ENCODE measurements around the gene NDUFS8.

NDUFS8 gene

GRCh38 chr11:68049509-68050370 is 19.3 kb downstream of the NDUFS8 start:
- peak; percentile 43 for DNase-seq (ENCODE audit: low spot score)

- peak; percentile 52 for DNase-seq (ENCODE audit: low spot score)
These were observed 19.9 kb downstream of the NDUFS8 start for GRCh38 chr11:68050371-68050841.

GRCh38 chr11:68051191-68052136 is 21.0 kb downstream of the NDUFS8 start:
- DNase-seq (ENCODE audit: low spot score): peak; percentile 74

GRCh38 chr11:68052137-68052873 is 21.8 kb downstream of the NDUFS8 start:
- peak; percentile 43 for DNase-seq (ENCODE audit: low spot score)

GRCh38 chr11:68053117-68053516 is 22.6 kb downstream of the NDUFS8 start:
- peak; percentile 44 for DNase-seq (ENCODE audit: low spot score)

- DNase-seq (ENCODE audit: low spot score): no peak
These were observed 23.7 kb downstream of the NDUFS8 start for GRCh38 chr11:68053981-68054812.

- DNase-seq (ENCODE audit: low spot score): no peak
These were observed 26.1 kb downstream of the NDUFS8 start for GRCh38 chr11:68056317-68057285.

- no peak for DNase-seq (ENCODE audit: low spot score)
These were observed 27.3 kb downstream of the NDUFS8 start for GRCh38 chr11:68057807-68058206.

- no peak for DNase-seq (ENCODE audit: low spot score)
These were observed 31.0 kb downstream of the NDUFS8 start for GRCh38 chr11:68061508-68061907.

GRCh38 chr11:68064926-68065325 is 34.4 kb downstream of the NDUFS8 start:
- no peak for DNase-seq (ENCODE audit: low spot score)

- no peak for DNase-seq (ENCODE audit: low spot score)
These were observed 35.4 kb downstream of the NDUFS8 start for GRCh38 chr11:68065841-68066240.

- no peak for DNase-seq (ENCODE audit: low spot score)
These were observed 36.3 kb downstream of the NDUFS8 start for GRCh38 chr11:68066742-68067141.

GRCh38 chr11:68067991-68068390 is 37.5 kb downstream of the NDUFS8 start:
- no peak for DNase-seq (ENCODE audit: low spot score)

GRCh38 chr11:68071281-68072048 is 41.0 kb downstream of the NDUFS8 start:
- DNase-seq (ENCODE audit: low spot score): no peak

GRCh38 chr11:68074584-68075352 is 44.3 kb downstream of the NDUFS8 start:
- DNase-seq (ENCODE audit: low spot score): no peak

GRCh38 chr11:68076371-68077042 is 46.0 kb downstream of the NDUFS8 start:
- peak; percentile 69 for DNase-seq (ENCODE audit: low spot score)

Measured in HuH-7.5 (cell line).